Fibroblast of skin of abdomen (primary cell): Measurements from ENCODE around the gene ZBTB26. TPM values are rescaled to one million over a fixed set of nuclear protein-coding genes. Genes with fewer than 3 reads are reported as not detected.

ENCODE experiments used
- DNase-seq: peaks from one replicate; pipeline ENCODE4 v3.0.0-alpha.2; 2013
- polyA plus RNA-seq, 2 experiments: library from polyadenylated mRNA; unstranded; fragments of 120-200 nt; gene quantifications; one replicate each; pipeline ENCODE4 v1.2.1, GENCODE V29; 2013; ENCODE audit not compliant: insufficient read length in 2 of 2

Gene ZBTB26
- 6.7 TPM for polyA plus RNA-seq (2013, experiment 1 of 2; ENCODE audit: insufficient read length)
- 6.6 TPM for polyA plus RNA-seq (2013, experiment 2 of 2; ENCODE audit: insufficient read length)

GRCh38 chr9:122931226-122932121 lies at the start of gene ZBTB26:
ZBTB26 (minus strand) TSS chr9:122931512; CDS start chr9:122919934, 11,578 bp downstream.
- DNase-seq = peak; percentile 92

- DNase-seq = peak; percentile 6
Observed at GRCh38 chr9:122978601-122979000, 47.3 kb upstream of the ZBTB26 start.

- no peak for DNase-seq
Observed at GRCh38 chr9:122975196-122975595, 43.9 kb upstream of the ZBTB26 start.

GRCh38 chr9:122961139-122961538 lies 29.8 kb upstream of the ZBTB26 start:
- DNase-seq = no peak

- no peak for DNase-seq
Observed at GRCh38 chr9:122955961-122956360, 24.6 kb upstream of the ZBTB26 start.

- peak; percentile 12 for DNase-seq
Observed at GRCh38 chr9:122954253-122954691, 23.0 kb upstream of the ZBTB26 start.

GRCh38 chr9:122951056-122951455 lies 19.7 kb upstream of the ZBTB26 start:
- no peak for DNase-seq

- DNase-seq = no peak
Observed at GRCh38 chr9:122950263-122950662, 19.0 kb upstream of the ZBTB26 start.

GRCh38 chr9:122949696-122950095 lies 18.4 kb upstream of the ZBTB26 start:
- DNase-seq = no peak

GRCh38 chr9:122948313-122948712 lies 17.0 kb upstream of the ZBTB26 start:
- no peak for DNase-seq

GRCh38 chr9:122946461-122947005 lies 15.2 kb upstream of the ZBTB26 start:
- no peak for DNase-seq

- DNase-seq = peak; percentile 33
Observed at GRCh38 chr9:122944960-122945888, 13.9 kb upstream of the ZBTB26 start.

GRCh38 chr9:122941582-122942234 lies 10.4 kb upstream of the ZBTB26 start:
- DNase-seq = peak; percentile 54

GRCh38 chr9:122940749-122941581 lies 9.7 kb upstream of the ZBTB26 start, which contains the start of gene RABGAP1:
RABGAP1 (plus strand) TSS chr9:122941020; CDS start chr9:122957060, 16,040 bp downstream.
- peak; percentile 99 for DNase-seq

- DNase-seq = no peak
Observed at GRCh38 chr9:122940454-122940748, 9.1 kb upstream of the ZBTB26 start.

- no peak for DNase-seq
Observed at GRCh38 chr9:122939601-122940000, 8.3 kb upstream of the ZBTB26 start.

- DNase-seq = no peak
Observed at GRCh38 chr9:122936883-122937282, 5.6 kb upstream of the ZBTB26 start.

GRCh38 chr9:122936464-122936863 lies 5.2 kb upstream of the ZBTB26 start:
- DNase-seq = no peak

GRCh38 chr9:122930541-122931225 lies 629 bp downstream of the ZBTB26 start:
- no peak for DNase-seq

GRCh38 chr9:122929796-122930354 lies 1.4 kb downstream of the ZBTB26 start:
- no peak for DNase-seq
